ENCODE measurements around the gene ST8SIA4. TPM values are rescaled to one million over a fixed set of nuclear protein-coding genes. Genes with fewer than 3 reads are reported as not detected.
A peak's percentile ranks its signal among the peaks of the same experiment; 100 is the strongest.

ST8SIA4 gene
- total and polyA plus RNA-seq, 10 of the 15 experiments (the other 5 are each of a cell fraction or from before 2014, with no cell fraction given) = 4.4 to 30.9 (median 19.5) TPM

GRCh38 chr5:100860407-100860806 is 42.7 kb downstream of the ST8SIA4 start (continued):
- TF ChIP-seq IKZF1 (conservative IDR thresholded peaks at IDR 0.05) (0 out of 2 replicates have a peak, but pooled peaks have one; percentile 12), RELB (IDR thresholded peaks at IDR 0.05; ENCODE audit: low read depth) (0 out of 2 replicates have a peak, but pooled peaks have one; percentile 19), STAT3 (IDR thresholded peaks at IDR 0.05; ENCODE audit: low read depth, low read length) (0 out of 2 replicates have a peak, but pooled peaks have one; percentile 63), EP300 (IDR thresholded peaks at IDR 0.05; ENCODE audit: borderline replicate concordance in 1 of 2, control insufficient read depth in 1 of 2, low read depth in 2 of 2, low read length in 2 of 2) (0 out of 4 replicates have a peak, but pooled peaks of 1 of the 2 experiments have one; percentile 23), ESRRA (IDR thresholded peaks at IDR 0.05; ENCODE audit: low read length) (0 out of 2 replicates have a peak, but pooled peaks have one; percentile 49), IKZF2 (IDR thresholded peaks at IDR 0.05) (peak; percentile 32 to 49; a peak in 2 of 4 replicates), CREB1 (IDR thresholded peaks at IDR 0.05; ENCODE audit: low read depth) (no peak), CHD1 (IDR thresholded peaks at IDR 0.05; ENCODE audit: low read depth, low read length) (0 out of 2 replicates have a peak, but pooled peaks have one; percentile 37), MEF2A (IDR thresholded peaks at IDR 0.05; ENCODE audit: insufficient read depth, low read depth, low read length) (no peak), MTA2 (IDR thresholded peaks at IDR 0.05; ENCODE audit: low read depth) (peak; percentile 40; the same call in 1 of the 2 replicates), NFIC (IDR thresholded peaks at IDR 0.05; ENCODE audit: low read depth, low read length) (0 out of 2 replicates have a peak, but pooled peaks have one; percentile 37)

All from GM12878 (cell line).